GM19035 (cell line): Measurements from ENCODE around the gene GRN.
"Not testable (repeated sequence)": the region's sequence is repeated elsewhere in the genome, so short reads cannot be mapped to it uniquely, and the experiment has no call there.

ENCODE experiments used
- ATAC-seq: cut with Tn5 transposase; IDR thresholded peaks from one replicate; pipeline ENCODE4 v1.9.1; 2021; ENCODE audit not compliant: unreplicated experiment

Gene GRN

GRCh38 chr17:44346064-44346844, 1.2 kb downstream of the GRN start:
- ATAC-seq = no peak

GRCh38 chr17:44347206-44348055, 2.3 kb downstream of the GRN start:
- not testable (repeated sequence) for ATAC-seq

GRCh38 chr17:44348234-44348987, 3.3 kb downstream of the GRN start:
- ATAC-seq = peak; percentile 47

GRCh38 chr17:44348988-44349364, 3.9 kb downstream of the GRN start:
- no peak for ATAC-seq

GRCh38 chr17:44349553-44350070, 4.5 kb downstream of the GRN start:
- no peak for ATAC-seq

- ATAC-seq = no peak
Observed at GRCh38 chr17:44350733-44351226, 5.7 kb downstream of the GRN start.

- no peak for ATAC-seq
Observed at GRCh38 chr17:44351464-44351863, 6.4 kb downstream of the GRN start.

GRCh38 chr17:44351961-44352827, 7.1 kb downstream of the GRN start:
- ATAC-seq = no peak

- no peak for ATAC-seq
Observed at GRCh38 chr17:44352828-44353671, 7.9 kb downstream of the GRN start.

GRCh38 chr17:44353672-44354331, 8.7 kb downstream of the GRN start:
- ATAC-seq = no peak

- ATAC-seq = no peak
Observed at GRCh38 chr17:44354582-44355561, 9.8 kb downstream of the GRN start.

- ATAC-seq = no peak
Observed at GRCh38 chr17:44355642-44356099, 10.6 kb downstream of the GRN start.

- no peak for ATAC-seq
Observed at GRCh38 chr17:44356241-44356640, 11.1 kb downstream of the GRN start.

- no peak for ATAC-seq
Observed at GRCh38 chr17:44358066-44358465, 13.0 kb downstream of the GRN start.

GRCh38 chr17:44359006-44359405, 13.9 kb downstream of the GRN start:
- ATAC-seq = no peak

- no peak for ATAC-seq
Observed at GRCh38 chr17:44359458-44360143, 14.5 kb downstream of the GRN start.

- ATAC-seq = no peak
Observed at GRCh38 chr17:44360144-44360533, 15.0 kb downstream of the GRN start.
